IMR-90 (cell line): Measurements from ENCODE around the gene NDUFB7. TPM values are rescaled to one million over a fixed set of nuclear protein-coding genes. Genes with fewer than 3 reads are reported as not detected.

Experiments used
- ATAC-seq: fragments of 200-7000 bp; cut with Tn5 transposase; 2 replicates; pipeline ENCODE4 v1.9.1; 2020; ENCODE audit warnings: low read depth, mild to moderate bottlenecking, moderate library complexity
- BruUV-seq: library from RNA; stranded (reverse); fragments of 400-500 nt; replicated peaks from 2 replicates; lab custom pipeline; 2021; lab: Mats Ljungman, UMichigan
- CTCF ChIA-PET: fragments of 300-600 bp; formaldehyde crosslinking; extraction: SDS; loops from one replicate; lab custom pipeline; 2021; ENCODE audit warnings: antibody characterized with exemption; lab: Yijun Ruan, JAX
- POLR2A ChIA-PET: fragments of 300-600 bp; sonication (Branson Sonifier 250); formaldehyde crosslinking; loops from one replicate; lab custom pipeline; 2022; ENCODE audit warnings: antibody characterized with exemption; ENCODE audit not compliant: unreplicated experiment; lab: Charles Lee
- DNase-seq: peaks from one replicate; pipeline ENCODE4 v3.0.0; 2013
- H2AFZ ChIP-seq: replicated peaks from 2 replicates; pipeline ENCODE3; 2013; ENCODE audit warnings: low read length, mild to moderate bottlenecking; ENCODE audit not compliant: poor library complexity
- H2AK5ac ChIP-seq: 2 replicates; pipeline ENCODE4 v1.6.1; 2013; ENCODE audit warnings: low read depth, low read length, inconsistent platforms
- H2AK9ac ChIP-seq: replicated peaks from 2 replicates; pipeline ENCODE3; 2013; ENCODE audit warnings: mild to moderate bottlenecking, low read depth, low read length, moderate library complexity; ENCODE audit not compliant: poor library complexity
- H2BK120ac ChIP-seq: 2 replicates; pipeline ENCODE4 v1.6.1; 2013; ENCODE audit warnings: low read depth, low read length, inconsistent platforms
- H2BK15ac ChIP-seq: 3 replicates; pipeline ENCODE4 v1.6.1; 2013; ENCODE audit warnings: low read depth, low read length, inconsistent platforms
- H2BK20ac ChIP-seq: 2 replicates; pipeline ENCODE4 v1.6.1; 2013; ENCODE audit warnings: low read depth, mild to moderate bottlenecking, inconsistent platforms, low read length, moderate library complexity
- H2BK5ac ChIP-seq: 2 replicates; pipeline ENCODE4 v1.6.1; 2013; ENCODE audit warnings: mild to moderate bottlenecking, low read depth, low read length, inconsistent platforms; ENCODE audit not compliant: poor library complexity, severe bottlenecking
- H3K14ac ChIP-seq: replicated peaks from 2 replicates; pipeline ENCODE4 v1.6.1; 2013; ENCODE audit warnings: low read depth, low read length, inconsistent platforms
- H3K18ac ChIP-seq: 2 replicates; pipeline ENCODE4 v1.6.1; 2013; ENCODE audit warnings: low read depth, low read length, control low read depth
- H3K23ac ChIP-seq: 2 replicates; pipeline ENCODE4 v1.6.1; 2013; ENCODE audit warnings: low read depth, low read length, inconsistent platforms
- H3K27ac ChIP-seq: 2 replicates; pipeline ENCODE4 v1.5.1; 2013; ENCODE audit warnings: mild to moderate bottlenecking, control low read depth, low read length; ENCODE audit not compliant: insufficient read depth
- H3K27me3 ChIP-seq: 2 replicates; pipeline ENCODE4 v1.6.1; 2013; ENCODE audit warnings: low read length; ENCODE audit not compliant: control insufficient read depth, insufficient read depth
- H3K36me3 ChIP-seq: 2 replicates; pipeline ENCODE4 v1.6.1; 2013; ENCODE audit warnings: low read length, mixed read lengths; ENCODE audit not compliant: control insufficient read depth, insufficient read depth
- H3K4ac ChIP-seq: 2 replicates; pipeline ENCODE4 v1.6.1; 2013; ENCODE audit warnings: low read depth, low read length, inconsistent platforms
- H3K4me1 ChIP-seq: 2 replicates; pipeline ENCODE4 v1.6.1; 2013; ENCODE audit warnings: low read length, mixed read lengths; ENCODE audit not compliant: control insufficient read depth, insufficient read depth
- H3K4me2 ChIP-seq: 2 replicates; pipeline ENCODE4 v1.6.1; 2013; ENCODE audit warnings: low read depth, mild to moderate bottlenecking, control low read depth, low read length, moderate library complexity
- H3K4me3 ChIP-seq: 2 replicates; pipeline ENCODE4 v1.5.1; 2013; ENCODE audit warnings: low read depth, mild to moderate bottlenecking, control low read depth, low read length, moderate library complexity; ENCODE audit not compliant: insufficient read depth
- H3K56ac ChIP-seq: 2 replicates; pipeline ENCODE4 v1.6.1; 2013; ENCODE audit warnings: low read length, inconsistent platforms; ENCODE audit not compliant: insufficient read depth; ENCODE audit errors: extremely low read depth
- H3K79me1 ChIP-seq, 2 experiments: 2 replicates each; pipeline ENCODE4 v1.6.1; 2013; ENCODE audit warnings: low read length in 2 of 2, inconsistent platforms in 1 of 2, low read depth in 1 of 2
- H3K9ac ChIP-seq: 2 replicates; pipeline ENCODE4 v1.6.1; 2013; ENCODE audit warnings: low read depth, low read length, control low read depth
- H3K9me1 ChIP-seq: 2 replicates; pipeline ENCODE4 v1.6.1; 2013; ENCODE audit warnings: low read length, inconsistent platforms; ENCODE audit not compliant: insufficient read depth
- H3K9me3 ChIP-seq: 2 replicates; pipeline ENCODE4 v1.6.1; 2013; ENCODE audit warnings: low read length; ENCODE audit not compliant: control insufficient read depth, insufficient read depth
- H4K20me1 ChIP-seq: 2 replicates; pipeline ENCODE4 v1.6.1; 2013; ENCODE audit warnings: low read length, inconsistent platforms; ENCODE audit not compliant: insufficient read depth
- H4K5ac ChIP-seq: 2 replicates; pipeline ENCODE4 v1.6.1; 2013; ENCODE audit warnings: mild to moderate bottlenecking, low read depth, low read length, control low read depth
- H4K8ac ChIP-seq, 2 experiments: 2 replicates each; pipeline ENCODE4 v1.6.1; 2013; ENCODE audit warnings: low read depth in 2 of 2, low read length in 2 of 2, control low read depth in 1 of 2, inconsistent platforms in 1 of 2
- H4K91ac ChIP-seq: 2 replicates; pipeline ENCODE4 v1.6.1; 2013; ENCODE audit warnings: low read depth, low read length, inconsistent platforms; ENCODE audit not compliant: insufficient read depth
- CTCF ChIP-seq: conservative IDR thresholded peaks from 2 replicates; pipeline ENCODE4 v1.5.1; 2012; ENCODE audit warnings: mild to moderate bottlenecking, low read depth, low read length, improper control_type of control experiment
- MAFK ChIP-seq: IDR thresholded peaks from 2 replicates; pipeline ENCODE4 v1.6.1; 2012; ENCODE audit warnings: low read depth, low read length, improper control_type of control experiment
- NFE2L2 ChIP-seq: fragments of 150-350 bp; IDR thresholded peaks from 2 replicates; pipeline ENCODE4 v1.6.1; 2016; ENCODE audit warnings: low read depth, mild to moderate bottlenecking, low read length
- RAD21 ChIP-seq: IDR thresholded peaks from 2 replicates; pipeline ENCODE4 v1.6.1; 2012; ENCODE audit warnings: low read length, improper control_type of control experiment
- RCOR1 ChIP-seq: IDR thresholded peaks from 2 replicates; pipeline ENCODE4 v1.6.1; 2012; ENCODE audit warnings: mild to moderate bottlenecking, low read length, improper control_type of control experiment; ENCODE audit not compliant: insufficient replicate concordance
- WGBS, 2 experiments: methylation state at CpG; one replicate each; pipeline versions ENCODE4 v1.1.5 to v1.1.7; 2013; ENCODE audit warnings: missing lambda C conversion rate in 2 of 2; ENCODE audit not compliant: insufficient read length in 1 of 2; ENCODE audit errors: extremely low coverage in 2 of 2; 5-methylcytosine and 5-hydroxymethylcytosine counted together
- dilution Hi-C: fragments of 300-500 bp; cut with HindIII; formaldehyde crosslinking; loops from one replicate; pipeline ENCODE4 v1.14.3; 2018; ENCODE audit warnings: low sequenced_read_pairs; ENCODE audit not compliant: unreplicated experiment
- in situ Hi-C: fragments of 300-500 bp; cut with MboI; formaldehyde crosslinking; loops from 3 replicates; pipeline ENCODE4 v1.14.3; 2019; ENCODE audit warnings: low sequenced_read_pairs, inconsistent platforms, mixed read lengths
- intact Hi-C: fragments of 100-400 bp; cut with micrococcal nuclease; formaldehyde crosslinking; loops from 2 replicates; pipeline ENCODE4 v1.10.0; 2022
- polyA plus RNA-seq, 3 experiments: library from polyadenylated mRNA; depleted of rRNA; stranded (reverse); fragments of >200 nt; gene quantifications; 2 replicates each; pipeline ENCODE4 v1.2.3, GENCODE V29; 2012; ENCODE audit warnings: low replicate concordance in 1 of 3
- total RNA-seq: library from RNA; depleted of rRNA; stranded (reverse); fragments of >200 nt; gene quantifications from 2 replicates; pipeline ENCODE4 v1.2.3, GENCODE V29; 2012

The NDUFB7 gene
- total and polyA plus RNA-seq, 2 of the 4 experiments (the other 2 are of a cell fraction), result 436 to 523 TPM

- Histone ChIP-seq H3K9me3 (0 out of 2 replicates have a peak, but pooled peaks cover 1% of the 10 kb centered on the region), H3K23ac (no peak overlapping the region), H3K27me3 (no peaks in the 10 kb centered on the region), H2AK9ac (no peak overlapping the region), H2BK15ac (no peak overlapping the region), H3K9me1 (no peaks in the 10 kb centered on the region), H3K4me2 (no peak overlapping the region), H3K4ac (no peak overlapping the region), H3K36me3 (no peaks in the 10 kb centered on the region), H2BK120ac (no peak overlapping the region), H2BK20ac (no peak overlapping the region), H3K56ac (no peak overlapping the region), H2AK5ac (no peak overlapping the region), H3K4me1 (no peaks in the 10 kb centered on the region), H3K4me3 (no peak overlapping the region), H4K20me1 (no peaks in the 10 kb centered on the region), H2AFZ (no peak overlapping the region), H2BK5ac (no peak overlapping the region), H3K9ac (no peak overlapping the region), H4K8ac (no peak overlapping the region), H3K27ac (no peak overlapping the region), H3K18ac (no peak overlapping the region), H4K91ac (no peak overlapping the region), H4K5ac (no peak overlapping the region), H3K79me1 (no peaks in the 10 kb centered on the region), H3K14ac (no peak overlapping the region)
- WGBS, 2 experiments, result no CpG with 5 or more reads among the region's 4 CpGs
- ChIA-PET CTCF (no interaction called here), POLR2A (interaction anchor here (0.6 kb wide), 1 partner anchor 1470 kb away, joined by 10 read pairs; no protein-coding TSS in a partner anchor)
- intact Hi-C loops, result no loop called here
- in situ Hi-C loops, result no loop called here
- BruUV-seq, result no TSS peak
- dilution Hi-C loops, result no loop called here
- TF ChIP-seq RCOR1 (no peak), CTCF (no peak), RAD21 (no peak), MAFK (no peak), NFE2L2 (no peak)
- ATAC-seq (no peak), DNase-seq (no peak)
Measured at GRCh38 chr19:14611051-14611450, 39.2 kb upstream of the NDUFB7 start.
